GM18511 (cell line): ENCODE data around the gene DIPK1A.

Experiments used
- ATAC-seq: cut with Tn5 transposase; IDR thresholded peaks from one replicate; pipeline ENCODE4 v1.9.1; 2021; ENCODE audit warnings: mild to moderate bottlenecking, moderate library complexity; ENCODE audit not compliant: unreplicated experiment

Gene DIPK1A

DNA sequence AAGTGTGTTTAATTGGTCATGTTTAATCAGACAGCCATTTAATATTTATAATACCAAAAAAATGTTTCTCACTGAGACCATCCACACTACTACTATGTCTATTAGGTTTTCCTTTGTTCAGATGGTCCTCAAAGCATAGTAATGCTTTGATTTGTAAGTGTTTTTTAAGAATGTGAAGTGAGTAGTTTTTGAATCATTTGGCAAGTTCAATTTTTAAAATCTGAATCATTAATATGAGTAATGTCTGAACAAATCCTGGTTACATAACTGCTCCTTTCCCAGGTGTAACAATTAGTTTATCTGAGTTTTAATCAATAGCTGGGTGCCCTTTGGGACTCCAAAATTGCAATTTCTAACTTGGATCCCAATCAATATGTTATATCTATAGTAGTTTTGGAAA, 152.9 kb downstream of the DIPK1A start:
- ATAC-seq: no peak

DNA sequence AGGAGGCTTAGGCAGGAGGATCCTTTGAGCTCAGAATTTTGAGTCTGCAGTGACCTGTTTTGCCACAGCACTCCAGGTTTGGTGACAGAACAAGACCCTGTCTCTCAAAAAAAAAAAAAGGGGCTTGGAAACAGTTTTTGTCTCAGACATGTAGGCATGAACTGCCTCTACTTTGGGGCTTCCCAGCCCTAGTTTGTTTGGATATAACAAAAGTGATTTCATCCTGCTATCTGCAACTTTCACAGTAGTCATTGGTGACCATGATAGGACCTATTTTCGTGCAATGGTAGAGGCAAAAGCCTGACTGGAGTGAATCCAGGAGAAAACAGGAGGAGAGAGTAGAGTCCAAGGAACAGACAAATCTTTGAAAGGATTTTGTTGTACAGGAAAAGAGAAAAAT, 156.0 kb downstream of the DIPK1A start:
- no peak for ATAC-seq

- peak; percentile 80 for ATAC-seq
These were observed 156.5 kb downstream of the DIPK1A start for GRCh38 chr1:92804721-92805201.

- ATAC-seq: no peak
These were observed 157.9 kb downstream of the DIPK1A start for GRCh38 chr1:92803140-92803887.

DNA sequence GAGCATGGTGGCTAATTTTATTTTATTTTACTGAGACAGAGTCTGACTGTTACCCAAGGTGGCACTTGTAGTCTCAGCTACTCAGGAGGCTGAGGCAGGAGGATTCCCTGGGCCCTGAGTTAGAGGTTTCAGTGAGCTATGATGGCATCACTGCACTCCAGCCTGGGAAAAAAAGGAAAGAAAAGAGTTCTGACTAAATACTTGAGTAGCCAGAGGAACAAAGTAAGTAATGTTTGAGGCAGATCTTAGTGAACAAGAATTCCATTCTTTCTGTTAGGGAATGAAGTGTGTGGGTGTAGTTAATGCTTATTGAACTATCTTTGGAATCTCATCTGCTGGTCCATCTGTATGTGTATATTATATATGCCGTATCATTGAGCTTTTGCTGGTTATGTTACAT, 163.3 kb downstream of the DIPK1A start:
- no peak for ATAC-seq

GRCh38 chr1:92797297-92797696, 164.0 kb downstream of the DIPK1A start:
- ATAC-seq: no peak

DNA sequence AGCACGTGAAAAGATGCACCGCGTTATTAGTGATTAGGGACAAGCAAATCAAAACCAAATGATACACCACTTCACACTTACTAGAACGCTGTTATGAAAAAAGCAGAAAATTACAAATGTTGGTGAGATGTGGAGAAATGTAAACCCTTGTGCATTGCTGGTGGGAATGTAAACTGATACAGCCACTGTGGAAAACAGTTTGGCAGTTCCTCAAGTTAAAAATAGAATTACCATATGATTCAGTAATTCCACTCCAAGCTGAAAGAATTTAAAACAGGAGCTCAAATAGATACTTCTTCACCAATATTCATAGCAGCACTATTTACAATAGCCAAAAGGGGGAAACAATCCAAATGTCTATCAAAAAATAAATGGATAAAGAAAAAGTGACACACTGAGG, 166.1 kb downstream of the DIPK1A start:
- ATAC-seq: no peak

- ATAC-seq: no peak
These were observed 168.9 kb downstream of the DIPK1A start for GRCh38 chr1:92792340-92792782.
